GM12801 (cell line): ENCODE results near the gene RB1.

Experiments used
- TF ChIP-seq, protein P1 (sequence below): IDR thresholded peaks from one replicate; pipeline ENCODE4 v1.5.1; 2011; ENCODE audit warnings: control low read depth; ENCODE audit not compliant: insufficient read length; ENCODE audit errors: extremely low read depth

RB1 gene

DNA sequence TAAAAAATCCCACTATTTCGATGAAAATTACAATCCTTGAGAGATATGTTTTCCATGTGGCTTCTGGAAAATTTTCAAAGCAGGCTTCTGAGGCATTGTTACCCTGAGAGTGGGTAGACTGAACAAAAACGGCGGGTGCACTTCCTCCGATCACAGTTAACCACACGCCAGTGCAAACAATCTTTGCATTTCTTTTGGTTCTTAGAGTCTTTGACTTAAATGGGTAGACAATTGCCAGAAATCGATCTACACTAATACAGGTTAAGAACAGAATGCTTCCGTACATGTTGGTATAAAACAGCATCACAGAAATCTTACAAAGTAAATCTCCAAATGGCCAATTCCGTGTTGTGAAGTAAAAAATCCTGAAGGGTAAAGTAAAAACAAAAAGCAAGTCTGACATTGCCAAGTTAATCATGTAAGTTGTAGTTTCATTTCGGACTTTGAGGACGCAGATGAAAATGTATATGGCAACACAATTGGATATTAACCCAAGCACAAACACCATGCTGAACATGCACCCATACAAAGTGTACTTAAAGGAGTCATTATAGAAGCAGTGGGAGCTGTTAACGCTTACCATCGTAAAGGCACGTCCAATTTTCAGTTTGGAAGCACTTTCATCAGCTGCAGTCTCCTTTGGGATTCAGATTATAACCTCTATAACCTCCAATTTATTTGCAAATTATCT is 108.4 kb downstream of the RB1 start:
- TF ChIP-seq, protein P1, sequence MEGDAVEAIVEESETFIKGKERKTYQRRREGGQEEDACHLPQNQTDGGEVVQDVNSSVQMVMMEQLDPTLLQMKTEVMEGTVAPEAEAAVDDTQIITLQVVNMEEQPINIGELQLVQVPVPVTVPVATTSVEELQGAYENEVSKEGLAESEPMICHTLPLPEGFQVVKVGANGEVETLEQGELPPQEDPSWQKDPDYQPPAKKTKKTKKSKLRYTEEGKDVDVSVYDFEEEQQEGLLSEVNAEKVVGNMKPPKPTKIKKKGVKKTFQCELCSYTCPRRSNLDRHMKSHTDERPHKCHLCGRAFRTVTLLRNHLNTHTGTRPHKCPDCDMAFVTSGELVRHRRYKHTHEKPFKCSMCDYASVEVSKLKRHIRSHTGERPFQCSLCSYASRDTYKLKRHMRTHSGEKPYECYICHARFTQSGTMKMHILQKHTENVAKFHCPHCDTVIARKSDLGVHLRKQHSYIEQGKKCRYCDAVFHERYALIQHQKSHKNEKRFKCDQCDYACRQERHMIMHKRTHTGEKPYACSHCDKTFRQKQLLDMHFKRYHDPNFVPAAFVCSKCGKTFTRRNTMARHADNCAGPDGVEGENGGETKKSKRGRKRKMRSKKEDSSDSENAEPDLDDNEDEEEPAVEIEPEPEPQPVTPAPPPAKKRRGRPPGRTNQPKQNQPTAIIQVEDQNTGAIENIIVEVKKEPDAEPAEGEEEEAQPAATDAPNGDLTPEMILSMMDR: no peak

DNA sequence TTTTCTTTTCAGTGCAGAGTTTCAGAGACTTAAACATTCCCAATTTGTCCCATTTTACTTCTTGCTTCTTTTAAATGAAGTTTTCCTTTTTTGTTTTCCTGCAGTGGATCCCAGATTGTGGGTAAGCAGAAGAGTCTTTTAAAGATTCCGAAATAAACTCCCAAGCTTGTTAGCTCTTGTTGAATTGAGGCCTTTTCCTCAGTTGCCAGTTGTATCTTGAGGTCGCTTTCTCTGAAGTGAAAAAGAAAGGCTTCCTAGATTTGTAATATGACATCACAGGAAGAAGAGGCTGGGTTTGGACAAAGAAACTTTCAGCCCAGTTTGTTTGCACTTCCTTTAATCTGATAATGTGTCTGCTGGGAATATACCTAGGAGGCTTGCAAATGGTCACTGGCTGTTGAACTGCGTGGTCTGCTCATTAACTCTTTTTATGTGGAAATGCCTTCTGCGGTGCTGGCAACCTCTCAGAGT is 109.4 kb downstream of the RB1 start, which contains the start of gene LPAR6:
TSS of gene LPAR6 (minus strand) at position 233 of the 471 bp plus-strand sequence. CDS start 690 bp downstream, outside the sequence.
- TF ChIP-seq, protein P1: no peak

DNA sequence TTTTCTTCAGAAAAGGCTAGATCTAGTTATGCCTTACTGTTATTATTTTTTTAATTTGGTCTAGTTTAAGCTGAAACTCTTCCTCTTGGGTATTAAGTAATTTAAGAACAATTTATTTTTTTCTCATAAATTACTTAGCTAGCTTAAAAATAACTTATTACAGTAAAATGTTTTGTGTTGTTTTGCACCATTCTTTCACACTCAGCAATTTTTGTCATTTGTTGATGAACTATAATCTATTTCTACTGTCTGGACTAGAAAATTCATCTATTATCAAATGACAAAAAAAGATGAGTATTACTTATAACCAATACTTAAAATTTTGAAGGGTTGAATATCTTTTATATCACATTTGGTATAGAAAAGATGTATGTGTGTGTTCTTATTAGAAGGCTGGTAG is 111.0 kb downstream of the RB1 start:
- TF ChIP-seq, protein P1: no peak

DNA sequence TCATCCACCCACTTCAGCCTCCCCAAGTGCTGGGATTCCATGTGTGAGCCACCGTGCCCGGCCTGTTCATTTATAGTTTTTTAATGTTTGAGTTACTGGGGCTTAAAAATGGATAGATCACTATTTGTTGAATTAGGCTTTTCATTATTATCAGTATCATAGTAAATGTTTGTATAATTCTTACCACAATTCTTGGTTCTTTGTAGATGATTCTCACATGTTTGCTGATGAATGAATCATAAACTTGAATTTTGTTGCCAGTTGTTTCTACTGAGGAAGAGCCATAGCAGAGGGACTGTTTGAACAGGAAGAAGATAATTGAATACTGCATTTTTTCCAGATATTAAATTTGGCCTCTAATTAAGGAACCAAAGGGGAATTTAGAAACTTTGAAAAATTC is 112.0 kb downstream of the RB1 start:
- TF ChIP-seq, protein P1: no peak

DNA sequence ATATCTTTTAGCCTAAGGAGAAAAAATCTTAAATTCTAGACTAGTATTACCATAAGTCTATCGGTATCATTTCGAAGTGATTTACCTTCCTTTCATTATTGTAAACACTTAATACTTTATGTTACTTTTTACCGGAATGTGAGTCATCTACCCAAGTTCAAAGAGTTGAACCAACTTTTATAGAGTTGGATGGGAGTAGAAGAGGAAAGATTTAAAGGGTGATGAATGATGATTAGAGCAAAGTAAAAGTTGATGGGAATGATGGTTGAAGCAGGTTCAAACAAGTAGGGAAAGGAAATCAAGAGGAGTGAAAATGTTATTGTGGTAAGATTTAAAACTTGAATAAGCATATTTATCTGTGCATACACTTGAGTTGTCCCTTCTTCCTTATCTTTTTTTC is 120.7 kb downstream of the RB1 start:
- TF ChIP-seq, protein P1: no peak

DNA sequence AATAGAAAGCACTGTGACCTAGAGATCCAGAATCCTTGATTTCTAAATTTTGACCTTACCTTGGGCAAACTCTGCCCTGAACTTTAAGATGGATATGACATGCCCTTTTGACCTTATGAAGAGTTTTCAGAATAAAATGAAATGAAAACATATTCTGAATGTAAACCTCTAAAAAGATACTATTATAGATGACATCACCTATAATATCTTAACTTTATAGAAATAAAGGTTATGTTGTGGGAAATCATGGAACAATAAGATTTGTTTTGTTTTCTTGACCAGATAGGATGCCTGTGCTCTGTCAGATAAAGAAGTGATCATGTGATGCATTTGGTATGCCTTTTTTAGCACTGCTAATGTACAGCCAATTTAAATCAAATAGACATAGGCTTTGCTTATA is 122.5 kb downstream of the RB1 start:
- TF ChIP-seq, protein P1: no peak

DNA sequence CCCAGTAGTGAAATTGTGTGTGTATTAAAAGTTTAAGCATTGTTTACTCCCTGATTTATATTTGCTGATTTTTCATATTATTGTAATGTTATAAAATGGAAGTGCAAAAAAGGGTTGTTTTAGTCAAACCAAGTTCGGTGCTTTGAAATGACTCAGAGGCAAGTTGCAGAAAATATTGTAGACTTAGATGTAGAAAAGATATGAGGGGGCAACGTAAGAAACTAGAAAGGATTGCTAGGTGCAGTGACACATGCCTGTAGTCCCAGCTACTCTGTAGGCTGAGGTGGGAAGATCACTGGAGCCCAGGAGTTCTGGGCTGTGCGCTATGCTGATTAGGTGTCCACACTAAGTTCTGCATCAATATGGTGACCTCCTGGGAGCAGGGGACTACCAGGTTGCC is 125.5 kb downstream of the RB1 start:
- TF ChIP-seq, protein P1: no peak

DNA sequence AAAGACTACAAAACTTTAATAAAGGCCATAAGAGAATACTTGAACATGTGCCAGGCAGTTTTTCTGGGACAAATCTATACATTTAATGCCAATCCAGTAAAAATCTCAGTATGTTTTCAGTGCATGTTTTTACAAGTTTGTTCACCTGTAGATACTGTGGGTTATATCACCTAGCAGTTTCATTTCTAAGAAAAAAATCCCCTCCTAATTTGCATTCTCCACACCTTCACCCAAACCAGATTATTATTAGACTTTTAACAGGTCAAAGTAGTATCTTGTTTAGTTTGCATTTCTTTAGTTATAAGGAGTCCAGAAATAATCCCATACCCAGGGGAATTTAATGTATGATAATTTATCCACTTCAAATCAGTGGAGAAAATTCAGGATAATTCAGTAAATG is 126.3 kb downstream of the RB1 start:
- TF ChIP-seq, protein P1: no peak
